ENCODE results near the gene SARNP. TPM values are rescaled to one million over a fixed set of nuclear protein-coding genes. Genes with fewer than 3 reads are reported as not detected.

The SARNP gene
- total RNA-seq, 1 experiment from 2014 or later: 98.3 TPM

DNA sequence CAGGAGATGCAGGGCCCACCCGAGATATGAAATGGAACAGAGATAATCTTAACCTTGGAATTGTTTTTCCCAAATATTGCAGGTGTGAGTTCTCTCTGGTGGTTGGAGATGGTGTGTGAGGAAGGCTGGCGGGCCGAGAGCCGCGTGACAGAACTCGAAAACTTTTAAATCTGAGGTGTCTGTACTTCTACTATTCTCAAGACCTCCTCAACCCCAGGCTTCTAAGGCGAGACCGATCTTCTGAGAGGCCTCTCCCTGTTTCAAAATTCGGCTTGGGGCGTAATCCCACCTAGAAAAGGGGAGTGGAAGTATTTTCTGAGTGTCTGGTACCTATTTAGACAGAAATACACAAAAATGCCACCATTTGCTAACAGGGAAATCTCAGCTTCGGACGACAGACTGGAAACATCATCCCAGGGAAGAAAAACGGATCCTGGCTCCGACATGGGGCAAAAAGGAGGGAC lies 611 bp downstream of the SARNP start (continued):
- TF ChIP-seq GRHL2 (CRISPR knock-in tag; IDR thresholded peaks at IDR 0.05; ENCODE audit: insufficient replicate concordance, severe bottlenecking) (no peak), ZBTB21 (CRISPR knock-in tag; IDR thresholded peaks at IDR 0.05; ENCODE audit: borderline replicate concordance) (no peak), GTF2I (CRISPR knock-in tag; conservative IDR thresholded peaks at IDR 0.05) (no peak)

DNA sequence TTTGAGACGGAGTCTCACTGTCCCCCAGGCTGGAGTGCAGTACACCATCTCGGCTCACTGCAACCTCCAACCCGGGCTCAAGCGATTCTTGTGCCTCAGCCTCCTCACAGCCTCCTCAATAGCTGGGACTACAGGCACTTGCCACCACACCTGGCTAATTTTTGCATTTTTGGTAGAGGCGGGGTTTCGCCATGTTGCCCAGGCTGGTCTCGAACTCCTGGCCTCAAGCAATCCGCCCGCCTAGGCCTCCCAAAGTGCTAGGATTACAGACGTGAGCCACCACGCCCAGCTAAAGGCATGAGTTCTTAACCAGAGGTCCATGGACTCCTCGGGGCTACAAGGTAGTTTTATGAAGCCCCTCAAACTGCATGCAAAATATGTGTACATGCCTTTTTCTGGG lies 2.1 kb downstream of the SARNP start:
- ATAC-seq: no peak
- Mint-ChIP-seq H3K27ac (no peak overlapping the region), H3K9me3 (no peaks in the 10 kb centered on the region), H3K4me3 (peak overlapping the region; percentile 29), H3K27me3 (ENCODE audit: low read depth) (no peaks in the 10 kb centered on the region), H3K4me1 (peaks cover 50% of the 10 kb centered on the region), H3K36me3 (peaks cover 16% of the 10 kb centered on the region)
- ChIA-PET CTCF (interaction anchor here (7.0 kb wide), 1 partner anchor 77 kb away, joined by 97 read pairs; no protein-coding TSS in a partner anchor), POLR2A (interaction anchor here (3.5 kb wide), 1 partner anchor 15 kb away, joined by 64 read pairs; the partner anchor contains the start of gene DNAJC14)
- no peak for DNase-seq (ENCODE audit: low spot score)
- TF ChIP-seq, protein P1, sequence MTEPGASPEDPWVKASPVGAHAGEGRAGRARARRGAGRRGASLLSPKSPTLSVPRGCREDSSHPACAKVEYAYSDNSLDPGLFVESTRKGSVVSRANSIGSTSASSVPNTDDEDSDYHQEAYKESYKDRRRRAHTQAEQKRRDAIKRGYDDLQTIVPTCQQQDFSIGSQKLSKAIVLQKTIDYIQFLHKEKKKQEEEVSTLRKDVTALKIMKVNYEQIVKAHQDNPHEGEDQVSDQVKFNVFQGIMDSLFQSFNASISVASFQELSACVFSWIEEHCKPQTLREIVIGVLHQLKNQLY (CRISPR knock-in tag; IDR thresholded peaks at IDR 0.05): no peak
- TF ChIP-seq ETV6 (CRISPR knock-in tag; IDR thresholded peaks at IDR 0.05) (no peak), NR1H2 (CRISPR knock-in tag; IDR thresholded peaks at IDR 0.05) (no peak), IRF2 (CRISPR knock-in tag; IDR thresholded peaks at IDR 0.05; ENCODE audit: borderline replicate concordance, low read depth) (no peak), EMX1 (CRISPR knock-in tag; IDR thresholded peaks at IDR 0.05) (no peak), ZNF671 (CRISPR knock-in tag; IDR thresholded peaks at IDR 0.05) (no peak), MYBL2 (CRISPR knock-in tag; IDR thresholded peaks at IDR 0.05) (no peak), JUN (CRISPR knock-in tag; IDR thresholded peaks at IDR 0.05) (no peak)
- TF ChIP-seq, protein P2, sequence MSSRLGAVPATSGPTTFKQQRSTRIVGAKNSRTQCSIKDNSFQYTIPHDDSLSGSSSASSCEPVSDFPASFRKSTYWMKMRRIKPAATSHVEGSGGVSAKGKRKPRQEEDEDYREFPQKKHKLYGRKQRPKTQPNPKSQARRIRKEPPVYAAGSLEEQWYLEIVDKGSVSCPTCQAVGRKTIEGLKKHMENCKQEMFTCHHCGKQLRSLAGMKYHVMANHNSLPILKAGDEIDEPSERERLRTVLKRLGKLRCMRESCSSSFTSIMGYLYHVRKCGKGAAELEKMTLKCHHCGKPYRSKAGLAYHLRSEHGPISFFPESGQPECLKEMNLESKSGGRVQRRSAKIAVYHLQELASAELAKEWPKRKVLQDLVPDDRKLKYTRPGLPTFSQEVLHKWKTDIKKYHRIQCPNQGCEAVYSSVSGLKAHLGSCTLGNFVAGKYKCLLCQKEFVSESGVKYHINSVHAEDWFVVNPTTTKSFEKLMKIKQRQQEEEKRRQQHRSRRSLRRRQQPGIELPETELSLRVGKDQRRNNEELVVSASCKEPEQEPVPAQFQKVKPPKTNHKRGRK (CRISPR knock-in tag; IDR thresholded peaks at IDR 0.05; ENCODE audit: borderline replicate concordance): no peak
- TF ChIP-seq, protein P3, sequence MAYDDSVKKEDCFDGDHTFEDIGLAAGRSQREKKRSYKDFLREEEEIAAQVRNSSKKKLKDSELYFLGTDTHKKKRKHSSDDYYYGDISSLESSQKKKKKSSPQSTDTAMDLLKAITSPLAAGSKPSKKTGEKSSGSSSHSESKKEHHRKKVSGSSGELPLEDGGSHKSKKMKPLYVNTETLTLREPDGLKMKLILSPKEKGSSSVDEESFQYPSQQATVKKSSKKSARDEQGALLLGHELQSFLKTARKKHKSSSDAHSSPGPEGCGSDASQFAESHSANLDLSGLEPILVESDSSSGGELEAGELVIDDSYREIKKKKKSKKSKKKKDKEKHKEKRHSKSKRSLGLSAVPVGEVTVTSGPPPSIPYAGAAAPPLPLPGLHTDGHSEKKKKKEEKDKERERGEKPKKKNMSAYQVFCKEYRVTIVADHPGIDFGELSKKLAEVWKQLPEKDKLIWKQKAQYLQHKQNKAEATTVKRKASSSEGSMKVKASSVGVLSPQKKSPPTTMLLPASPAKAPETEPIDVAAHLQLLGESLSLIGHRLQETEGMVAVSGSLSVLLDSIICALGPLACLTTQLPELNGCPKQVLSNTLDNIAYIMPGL (CRISPR knock-in tag; IDR thresholded peaks at IDR 0.05): no peak

DNA sequence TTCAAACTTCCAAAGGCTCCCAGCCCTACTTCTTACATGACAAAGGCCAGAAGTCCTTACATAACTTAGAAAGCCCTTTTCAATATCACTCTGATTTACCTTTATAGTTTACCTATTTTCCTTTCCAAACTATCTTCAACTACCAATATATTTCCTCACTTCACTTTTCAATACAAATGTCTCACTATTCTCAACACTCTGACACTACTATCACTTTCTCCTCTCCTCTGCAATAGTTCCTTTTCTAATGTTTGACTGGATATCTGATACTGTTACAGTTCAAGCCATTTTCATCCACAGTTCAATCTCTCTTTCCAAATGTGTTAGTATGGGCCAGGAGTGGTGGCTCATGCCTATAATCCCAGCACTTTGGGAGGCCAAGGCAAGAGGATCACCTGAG lies 3.3 kb downstream of the SARNP start:
- ChIA-PET POLR2A (interaction anchor here (1.0 kb wide), 1 partner anchor 71 kb away, joined by 3 read pairs; no protein-coding TSS in a partner anchor), CTCF (interaction anchor here (0.7 to 3.9 kb wide), 7 partner anchors 61 to 181 kb away, joined by 3 to 17 read pairs (median 3); partner anchors contain the start of gene RAB5B)
- Mint-ChIP-seq H3K9me3 (no peaks in the 10 kb centered on the region), H3K4me1 (peaks cover 50% of the 10 kb centered on the region), H3K36me3 (peaks cover 6% of the 10 kb centered on the region), H3K4me3 (peak overlapping the region; percentile 29), H3K27me3 (ENCODE audit: low read depth) (no peaks in the 10 kb centered on the region), H3K27ac (peak overlapping the region; percentile 66)
- ATAC-seq: no peak
- no peak for DNase-seq (ENCODE audit: low spot score)
- no peak for TF ChIP-seq ZNF232 (CRISPR knock-in tag; IDR thresholded peaks at IDR 0.05)
- TF ChIP-seq ZNF263 (CRISPR knock-in tag; IDR thresholded peaks at IDR 0.05; ENCODE audit: low read depth): no peak
- TF ChIP-seq NFYB (CRISPR knock-in tag; conservative IDR thresholded peaks at IDR 0.05; ENCODE audit: low read depth): no peak
- TF ChIP-seq SOX15 (CRISPR knock-in tag; IDR thresholded peaks at IDR 0.05): no peak
- TF ChIP-seq TEAD1 (CRISPR knock-in tag; IDR thresholded peaks at IDR 0.05): no peak
- TF ChIP-seq, protein P4, sequence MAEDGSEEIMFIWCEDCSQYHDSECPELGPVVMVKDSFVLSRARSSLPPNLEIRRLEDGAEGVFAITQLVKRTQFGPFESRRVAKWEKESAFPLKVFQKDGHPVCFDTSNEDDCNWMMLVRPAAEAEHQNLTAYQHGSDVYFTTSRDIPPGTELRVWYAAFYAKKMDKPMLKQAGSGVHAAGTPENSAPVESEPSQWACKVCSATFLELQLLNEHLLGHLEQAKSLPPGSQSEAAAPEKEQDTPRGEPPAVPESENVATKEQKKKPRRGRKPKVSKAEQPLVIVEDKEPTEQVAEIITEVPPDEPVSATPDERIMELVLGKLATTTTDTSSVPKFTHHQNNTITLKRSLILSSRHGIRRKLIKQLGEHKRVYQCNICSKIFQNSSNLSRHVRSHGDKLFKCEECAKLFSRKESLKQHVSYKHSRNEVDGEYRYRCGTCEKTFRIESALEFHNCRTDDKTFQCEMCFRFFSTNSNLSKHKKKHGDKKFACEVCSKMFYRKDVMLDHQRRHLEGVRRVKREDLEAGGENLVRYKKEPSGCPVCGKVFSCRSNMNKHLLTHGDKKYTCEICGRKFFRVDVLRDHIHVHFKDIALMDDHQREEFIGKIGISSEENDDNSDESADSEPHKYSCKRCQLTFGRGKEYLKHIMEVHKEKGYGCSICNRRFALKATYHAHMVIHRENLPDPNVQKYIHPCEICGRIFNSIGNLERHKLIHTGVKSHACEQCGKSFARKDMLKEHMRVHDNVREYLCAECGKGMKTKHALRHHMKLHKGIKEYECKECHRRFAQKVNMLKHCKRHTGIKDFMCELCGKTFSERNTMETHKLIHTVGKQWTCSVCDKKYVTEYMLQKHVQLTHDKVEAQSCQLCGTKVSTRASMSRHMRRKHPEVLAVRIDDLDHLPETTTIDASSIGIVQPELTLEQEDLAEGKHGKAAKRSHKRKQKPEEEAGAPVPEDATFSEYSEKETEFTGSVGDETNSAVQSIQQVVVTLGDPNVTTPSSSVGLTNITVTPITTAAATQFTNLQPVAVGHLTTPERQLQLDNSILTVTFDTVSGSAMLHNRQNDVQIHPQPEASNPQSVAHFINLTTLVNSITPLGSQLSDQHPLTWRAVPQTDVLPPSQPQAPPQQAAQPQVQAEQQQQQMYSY (CRISPR knock-in tag; IDR thresholded peaks at IDR 0.05): no peak
- no peak for TF ChIP-seq ZNF138 (CRISPR knock-in tag; conservative IDR thresholded peaks at IDR 0.05)
- no peak for TF ChIP-seq CREB1 (CRISPR knock-in tag; IDR thresholded peaks at IDR 0.05)
- TF ChIP-seq, protein P5, sequence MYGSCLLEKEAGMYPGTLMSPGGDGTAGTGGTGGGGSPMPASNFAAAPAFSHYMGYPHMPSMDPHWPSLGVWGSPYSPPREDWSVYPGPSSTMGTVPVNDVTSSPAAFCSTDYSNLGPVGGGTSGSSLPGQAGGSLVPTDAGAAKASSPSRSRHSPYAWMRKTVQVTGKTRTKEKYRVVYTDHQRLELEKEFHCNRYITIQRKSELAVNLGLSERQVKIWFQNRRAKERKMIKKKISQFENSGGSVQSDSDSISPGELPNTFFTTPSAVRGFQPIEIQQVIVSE (CRISPR knock-in tag; IDR thresholded peaks at IDR 0.05; ENCODE audit: borderline replicate concordance): no peak
- no peak for TF ChIP-seq NR3C1 (CRISPR knock-in tag; conservative IDR thresholded peaks at IDR 0.05; ENCODE audit: low read depth)

Measured in WTC11 (cell line).